ENCODE measurements around the gene GVQW3. TPM values are rescaled to one million over a fixed set of nuclear protein-coding genes. Genes with fewer than 3 reads are reported as not detected.
"Not testable (repeated sequence)": the region's sequence is repeated elsewhere in the genome, so short reads cannot be mapped to it uniquely, and the experiment has no call there.

Gene GVQW3
- total and polyA plus RNA-seq, 8 donors = 1.8 to 9.1 (median 3.6) TPM

DNA sequence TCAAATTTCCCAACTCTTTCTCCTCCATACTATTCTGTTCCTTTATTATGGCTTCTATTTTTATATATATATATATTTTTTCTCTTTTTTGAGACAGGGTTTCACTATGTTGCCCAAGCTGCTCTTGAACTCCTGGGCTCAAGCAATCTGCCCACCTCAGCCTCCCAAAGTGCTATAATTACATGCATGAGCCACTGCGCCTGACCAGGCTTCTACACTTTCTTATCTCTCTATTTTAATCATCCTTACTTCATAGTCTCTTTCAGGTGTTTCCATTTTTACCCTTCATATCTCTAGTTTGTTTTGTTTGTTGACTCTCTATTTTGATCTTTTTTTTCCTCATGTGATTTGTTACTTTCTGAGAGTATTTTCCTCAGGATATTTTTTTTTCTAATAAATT is 19.8 kb downstream of the GVQW3 start:
- no peak for ATAC-seq
- Histone ChIP-seq H3K4me1 (no peaks in the 10 kb centered on the region), H3K27ac (no peak overlapping the region), H3K27me3 (no peaks in the 10 kb centered on the region), H3K4me3 (no peak overlapping the region), H3K36me3 (no peaks in the 10 kb centered on the region), H3K9me3 (no peaks in the 10 kb centered on the region)
- intact Hi-C loops (cut with DNase I) = no loop called here
- WGBS, 2 donors = 60 to 61% methylated on average over 1 of the region's 1 CpG
- no peak for FAIRE-seq
- no peak for DNase-seq
- TF ChIP-seq, protein P1, sequence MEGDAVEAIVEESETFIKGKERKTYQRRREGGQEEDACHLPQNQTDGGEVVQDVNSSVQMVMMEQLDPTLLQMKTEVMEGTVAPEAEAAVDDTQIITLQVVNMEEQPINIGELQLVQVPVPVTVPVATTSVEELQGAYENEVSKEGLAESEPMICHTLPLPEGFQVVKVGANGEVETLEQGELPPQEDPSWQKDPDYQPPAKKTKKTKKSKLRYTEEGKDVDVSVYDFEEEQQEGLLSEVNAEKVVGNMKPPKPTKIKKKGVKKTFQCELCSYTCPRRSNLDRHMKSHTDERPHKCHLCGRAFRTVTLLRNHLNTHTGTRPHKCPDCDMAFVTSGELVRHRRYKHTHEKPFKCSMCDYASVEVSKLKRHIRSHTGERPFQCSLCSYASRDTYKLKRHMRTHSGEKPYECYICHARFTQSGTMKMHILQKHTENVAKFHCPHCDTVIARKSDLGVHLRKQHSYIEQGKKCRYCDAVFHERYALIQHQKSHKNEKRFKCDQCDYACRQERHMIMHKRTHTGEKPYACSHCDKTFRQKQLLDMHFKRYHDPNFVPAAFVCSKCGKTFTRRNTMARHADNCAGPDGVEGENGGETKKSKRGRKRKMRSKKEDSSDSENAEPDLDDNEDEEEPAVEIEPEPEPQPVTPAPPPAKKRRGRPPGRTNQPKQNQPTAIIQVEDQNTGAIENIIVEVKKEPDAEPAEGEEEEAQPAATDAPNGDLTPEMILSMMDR (IDR thresholded peaks at IDR 0.05) = no peak

DNA sequence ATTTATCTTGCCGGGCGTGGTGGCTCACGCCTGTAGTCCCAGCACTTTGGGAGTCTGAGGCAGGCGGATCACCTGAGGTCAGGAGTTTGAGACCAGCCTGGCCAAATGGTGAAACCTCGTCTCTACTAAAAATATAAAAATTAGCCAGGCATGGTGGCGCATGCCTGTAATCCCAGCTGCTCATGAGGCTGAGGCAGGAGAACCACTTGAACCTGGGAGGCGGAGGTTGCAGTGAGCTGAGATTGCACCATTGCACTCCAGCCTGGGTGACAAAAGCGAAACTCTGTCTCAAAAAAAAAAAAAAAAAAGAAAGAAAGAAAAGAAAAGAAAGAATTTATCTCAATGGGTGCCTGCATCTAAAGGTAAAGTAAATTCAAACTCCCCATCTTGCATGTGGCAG is 20.4 kb downstream of the GVQW3 start:
- DNase-seq; ATAC-seq; H3K27ac ChIP-seq; H3K4me1 ChIP-seq; FAIRE-seq; H3K4me3 ChIP-seq; H3K36me3 ChIP-seq; H3K9me3 ChIP-seq; intact Hi-C loops (cut with DNase I); H3K27me3 ChIP-seq: not testable (repeated sequence)
- WGBS, 2 donors = 87 to 91% methylated on average over 8 of the region's 8 CpGs

DNA sequence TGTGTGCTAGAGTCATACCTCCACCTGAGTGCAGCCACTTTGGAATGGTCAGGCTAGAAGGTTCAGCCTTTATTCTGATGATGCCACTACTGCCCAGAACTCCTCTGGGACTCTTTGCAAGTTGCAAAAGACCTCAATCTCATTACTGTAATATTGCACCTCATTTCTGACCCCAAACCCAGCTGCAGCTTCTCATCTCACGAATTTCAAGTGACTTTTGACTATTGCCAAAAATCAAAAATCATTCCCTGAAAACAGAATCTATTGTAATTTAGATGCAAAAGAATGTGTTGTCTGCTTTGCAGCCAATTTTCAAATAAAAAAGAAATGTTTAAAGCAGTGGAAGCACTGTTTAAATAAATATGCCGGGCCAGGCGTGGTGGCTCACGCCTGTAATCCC is 25.2 kb downstream of the GVQW3 start:
- H3K4me3 ChIP-seq = no peak overlapping the region

DNA sequence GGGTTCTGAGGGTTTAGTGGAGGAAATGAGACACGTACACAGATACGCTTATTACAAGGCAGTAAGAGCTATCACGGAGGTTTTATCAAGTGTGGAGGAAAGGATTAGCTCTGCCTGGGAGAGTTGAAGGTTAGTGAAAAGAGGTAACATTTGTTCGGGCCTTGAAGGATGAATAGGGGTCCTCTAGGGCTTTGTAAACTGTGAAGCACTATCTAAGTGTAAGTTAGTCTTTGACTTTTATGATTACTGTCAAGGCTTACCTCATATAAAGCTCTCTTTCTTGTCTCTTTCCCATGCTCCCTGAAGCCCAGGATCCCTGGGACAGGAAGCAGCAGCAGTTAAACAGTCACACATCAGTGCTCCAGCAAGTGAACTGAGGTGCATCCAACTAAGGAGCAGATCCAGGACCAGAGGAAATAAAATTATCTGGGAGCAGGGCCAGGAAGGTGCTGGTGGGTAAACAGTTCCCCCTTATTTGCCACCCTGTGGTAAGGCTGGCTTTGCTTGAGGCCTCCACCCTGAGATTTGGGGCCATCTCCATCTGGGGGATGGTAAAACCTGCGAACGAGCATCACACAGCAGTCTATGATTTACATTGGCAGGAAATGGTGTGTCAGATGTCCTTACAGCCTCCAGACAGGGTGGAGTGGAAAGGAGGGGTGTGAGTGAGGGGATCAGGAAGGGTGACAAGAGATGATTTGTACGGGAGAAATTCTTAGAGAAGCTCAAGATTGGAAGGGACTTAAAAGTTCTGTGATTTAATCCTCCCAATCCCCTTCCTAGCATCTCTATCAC is 27.2 kb downstream of the GVQW3 start:
- Histone ChIP-seq H3K27ac (no peak overlapping the region), H3K36me3 (no peaks in the 10 kb centered on the region), H3K4me1 (no peaks in the 10 kb centered on the region), H3K27me3 (no peaks in the 10 kb centered on the region), H3K4me3 (no peak overlapping the region), H3K9me3 (no peaks in the 10 kb centered on the region)
- DNase-seq = no peak
- 70 to 74% methylated on average over 7 of the region's 7 CpGs for WGBS, 2 donors
- intact Hi-C loops (cut with DNase I) = no loop called here
- TF ChIP-seq, protein P1 (IDR thresholded peaks at IDR 0.05) = no peak
- no peak for FAIRE-seq
- no peak for ATAC-seq

More for the DNA sequence above, 25.2 kb downstream of the GVQW3 start:
- H3K4me1 ChIP-seq = no peaks in the 10 kb centered on the region
- 95 to 97% methylated on average over 4 of the region's 4 CpGs for WGBS, 2 donors
- H3K9me3 ChIP-seq = no peaks in the 10 kb centered on the region
- DNase-seq (no peak), FAIRE-seq (no peak), ATAC-seq (no peak)
- H3K27me3 ChIP-seq = no peaks in the 10 kb centered on the region
- TF ChIP-seq, protein P1 (IDR thresholded peaks at IDR 0.05) = no peak
- H3K36me3 ChIP-seq = no peaks in the 10 kb centered on the region
- H3K27ac ChIP-seq = no peak overlapping the region
- intact Hi-C loops (cut with DNase I) = no loop called here

DNA sequence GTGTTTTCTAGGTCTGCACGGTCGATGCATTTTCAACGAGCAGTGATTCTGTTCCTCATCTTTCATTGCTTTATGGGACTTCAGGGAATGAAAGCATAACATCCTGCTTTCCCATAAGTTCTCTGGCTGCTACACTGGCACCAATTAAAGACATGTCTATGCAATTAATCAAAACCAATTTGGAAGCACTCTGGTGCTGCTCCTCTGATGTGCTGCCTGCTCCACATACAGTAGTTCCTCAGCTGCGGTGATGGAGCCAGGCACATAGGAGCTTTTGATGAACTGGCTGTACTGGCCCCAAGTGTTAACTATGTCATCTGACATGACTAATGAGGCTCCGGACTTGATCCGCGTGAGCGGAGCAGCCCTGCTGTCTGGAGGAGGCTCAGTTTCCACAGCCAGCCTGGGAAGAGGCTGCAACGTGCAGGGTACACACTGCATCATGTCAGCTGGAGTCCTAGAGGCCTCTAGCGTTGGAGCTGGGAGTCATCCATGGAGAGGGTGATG is 29.8 kb downstream of the GVQW3 start:
- H3K27me3 ChIP-seq = no peaks in the 10 kb centered on the region
- no peak for ATAC-seq
- no peaks in the 10 kb centered on the region for H3K4me1 ChIP-seq
- FAIRE-seq = no peak
- no peak overlapping the region for H3K4me3 ChIP-seq
- no peaks in the 10 kb centered on the region for H3K36me3 ChIP-seq
- no peak for DNase-seq
- TF ChIP-seq, protein P1 (IDR thresholded peaks at IDR 0.05) = no peak
- intact Hi-C loops (cut with DNase I) = no loop called here
- no peaks in the 10 kb centered on the region for H3K9me3 ChIP-seq
- H3K27ac ChIP-seq = no peak overlapping the region
- 80 to 86% methylated on average over 10 of the region's 10 CpGs for WGBS, 2 donors

Data from pancreas (tissue), 10 donors.